NCI-H446 (cell line): ENCODE results near the gene NAXD.
"Not testable (repeated sequence)": the region's sequence is repeated elsewhere in the genome, so short reads cannot be mapped to it uniquely, and the experiment has no call there.

Experiments
- DNase-seq, 2 experiments: peaks; one replicate each; lab custom pipeline; 2025; lab: John Stamatoyannopoulos, UW

NAXD gene

GRCh38 chr13:110628952-110629701 is 13.8 kb downstream of the NAXD start:
- DNase-seq: no peak

DNA sequence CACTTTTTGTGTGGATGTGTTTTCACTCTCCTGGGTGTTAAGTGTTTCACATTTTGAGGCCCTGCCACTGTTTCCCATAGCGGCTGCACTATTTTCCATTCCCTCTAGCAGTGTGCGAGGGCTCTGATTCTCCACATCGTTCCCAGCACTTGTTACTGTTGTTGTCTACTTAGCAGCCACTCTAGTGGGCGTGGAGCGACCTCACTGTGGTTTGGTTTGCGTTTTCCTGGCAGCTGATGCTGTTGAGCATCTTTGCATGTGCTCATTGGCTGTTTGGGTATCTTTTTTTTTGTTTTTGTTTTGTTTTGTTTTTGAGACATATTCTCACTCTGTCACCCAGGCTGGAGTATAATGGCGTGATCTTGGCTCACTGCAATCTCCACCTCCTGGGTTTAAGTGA is 14.4 kb downstream of the NAXD start:
- DNase-seq: no peak

DNA sequence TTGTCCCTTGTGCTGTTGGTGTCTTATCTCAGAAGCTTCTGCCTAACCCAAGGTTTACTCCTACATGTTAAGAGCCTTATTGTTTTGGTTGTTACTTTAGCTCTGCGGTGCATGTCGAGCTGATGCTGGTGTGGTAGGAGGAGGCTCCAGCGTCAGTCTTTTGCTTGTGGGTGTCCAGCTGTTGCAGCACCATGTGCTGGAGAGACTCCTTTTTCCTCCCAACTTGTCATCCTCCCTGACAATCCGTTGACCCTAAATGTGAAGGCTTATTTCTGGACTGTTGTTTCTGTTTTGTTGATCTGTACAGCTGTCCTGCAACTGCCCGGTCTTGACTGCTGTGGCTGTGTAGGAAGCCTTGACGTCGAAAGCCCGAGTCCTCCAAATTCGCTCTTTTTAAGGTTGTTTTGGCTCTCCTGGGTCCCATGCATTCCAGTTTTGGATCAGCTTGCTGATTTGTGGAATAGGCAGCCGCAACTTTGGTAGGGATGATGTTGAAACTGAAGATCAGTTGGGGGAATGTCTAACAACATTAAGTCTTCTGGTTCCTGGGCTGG is 15.3 kb downstream of the NAXD start:
- DNase-seq: no peak

DNA sequence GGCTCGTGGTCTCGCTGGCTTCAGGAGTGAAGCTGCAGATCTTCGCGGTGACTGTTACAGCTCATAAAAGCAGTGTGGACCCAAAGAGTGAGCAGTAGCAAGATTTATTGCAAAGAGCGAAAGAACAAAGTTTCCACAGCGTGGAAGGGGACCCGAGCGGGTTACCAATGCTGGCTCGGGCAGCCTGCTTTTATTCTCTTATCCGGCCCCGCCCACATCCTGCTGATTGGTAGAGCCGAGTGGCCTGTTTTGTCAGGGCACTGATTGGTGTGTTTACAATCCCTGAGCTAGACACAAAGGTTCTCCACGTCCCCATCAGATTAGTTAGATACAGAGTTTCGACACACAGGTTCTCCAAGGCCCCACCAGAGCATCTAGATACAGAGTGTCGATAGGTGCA is 16.9 kb downstream of the NAXD start:
- DNase-seq: not testable (repeated sequence)

DNA sequence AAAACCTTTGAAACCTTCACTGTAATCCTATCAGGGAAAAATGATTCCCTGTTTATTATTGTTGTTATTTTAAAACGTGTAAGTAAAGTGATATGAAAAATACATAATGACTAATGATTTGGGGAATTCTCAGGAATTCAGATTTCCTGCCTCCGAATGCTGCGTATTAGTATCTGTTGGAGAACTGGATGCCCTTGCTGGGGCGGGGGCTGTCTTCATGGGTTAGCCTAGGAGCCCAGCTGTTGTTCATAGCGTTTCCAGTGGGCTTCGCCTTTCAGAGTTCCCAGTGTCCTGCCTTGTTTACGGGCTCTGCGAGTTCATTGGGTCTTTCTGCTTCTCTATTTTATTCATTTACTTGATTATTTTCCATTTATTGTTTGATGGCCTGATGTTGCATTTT is 18.4 kb downstream of the NAXD start:
- no peak for DNase-seq

GRCh38 chr13:110634558-110634957 is 19.2 kb downstream of the NAXD start:
- DNase-seq: no peak

DNA sequence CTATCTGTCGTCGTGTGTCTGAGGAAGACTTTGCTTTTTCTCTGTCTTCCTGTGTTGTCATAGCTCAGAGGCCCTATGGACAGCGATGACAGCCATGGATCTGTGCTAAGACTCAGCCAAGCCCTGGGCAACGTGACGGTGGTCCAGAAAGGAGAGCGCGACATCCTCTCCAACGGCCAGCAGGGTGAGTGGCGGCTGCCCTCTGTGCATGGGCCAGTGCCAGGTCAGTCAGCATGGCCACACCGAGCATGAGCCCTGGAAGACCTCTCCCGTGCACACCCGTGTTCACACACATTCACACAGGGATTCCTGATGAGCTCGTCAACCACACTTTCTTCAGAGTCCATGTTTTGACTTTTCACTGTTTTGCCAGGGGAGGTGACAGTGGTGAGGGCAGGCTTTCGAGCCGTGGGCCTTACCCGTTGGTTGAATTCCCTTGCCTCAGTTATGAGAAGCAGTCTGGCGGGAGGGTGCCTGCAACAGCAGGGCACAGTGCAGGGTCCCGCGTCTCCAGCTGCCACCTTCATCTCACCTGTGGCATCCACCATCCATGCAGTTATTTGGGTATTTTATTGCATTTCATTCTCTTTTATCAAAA is 20.2 kb downstream of the NAXD start:
- DNase-seq: no peak

DNA sequence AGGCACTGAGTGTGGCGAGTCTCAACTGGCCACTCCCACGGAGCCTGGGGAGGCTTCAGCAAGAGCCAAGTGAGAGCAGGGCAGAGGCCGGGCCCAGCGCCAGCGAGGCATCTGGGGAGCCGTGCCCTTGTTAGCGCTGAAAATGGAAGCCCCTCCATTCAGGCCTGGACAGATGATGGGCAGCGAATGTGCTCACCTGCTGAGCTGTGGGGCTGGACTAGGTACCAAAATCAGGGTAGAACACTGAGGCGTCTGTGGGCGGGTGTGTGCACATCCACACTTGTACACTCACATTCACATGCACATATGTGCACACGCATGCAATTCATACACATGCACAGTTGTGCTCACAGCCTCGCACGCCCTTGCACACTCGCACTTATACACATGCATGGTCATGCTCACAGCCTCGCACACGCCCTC is 20.7 kb downstream of the NAXD start:
- no peak for DNase-seq

DNA sequence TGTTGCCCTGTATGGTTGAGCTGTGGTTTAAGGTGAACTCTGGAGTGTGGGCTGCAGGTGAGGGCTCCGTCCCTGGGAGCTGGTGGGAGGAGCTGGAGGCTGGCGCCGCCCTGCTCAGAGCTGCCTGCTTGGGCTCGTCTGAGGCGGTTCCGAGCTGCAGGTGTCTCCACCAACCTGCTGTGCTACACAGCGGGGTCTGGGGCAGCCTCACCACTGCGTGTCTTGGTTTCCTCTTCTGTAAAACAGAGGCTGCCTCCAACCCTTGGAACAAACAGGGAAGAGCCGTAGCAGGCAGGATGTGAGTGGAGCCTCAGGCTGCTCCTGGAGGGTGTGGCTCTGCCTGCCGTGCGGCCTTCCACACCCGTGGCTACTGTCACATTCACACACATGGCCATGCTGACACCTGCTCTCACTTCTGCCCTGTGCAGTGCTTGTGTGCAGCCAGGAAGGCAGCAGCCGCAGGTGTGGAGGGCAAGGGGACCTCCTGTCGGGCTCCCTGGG is 21.4 kb downstream of the NAXD start:
- no peak for DNase-seq

DNA sequence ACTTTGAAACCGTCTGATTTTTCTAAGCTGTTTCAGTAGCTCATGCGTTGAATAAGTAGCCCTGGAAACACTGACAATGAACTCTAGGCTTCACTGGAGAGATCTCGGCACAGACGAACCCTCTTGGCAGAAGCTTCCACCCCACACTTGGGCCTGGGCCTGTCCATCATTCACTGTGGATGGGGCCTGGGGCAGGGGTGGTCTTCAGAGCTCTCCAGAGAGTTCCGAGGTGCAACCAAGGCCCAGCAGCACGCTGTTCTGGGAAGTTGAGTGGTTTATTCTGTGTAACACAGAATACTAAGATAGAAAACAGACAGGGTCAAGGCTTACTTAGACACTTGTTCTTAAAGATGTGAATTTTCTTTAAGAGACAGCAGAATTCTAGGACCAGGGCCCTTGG is 21.9 kb downstream of the NAXD start:
- no peak for DNase-seq

DNA sequence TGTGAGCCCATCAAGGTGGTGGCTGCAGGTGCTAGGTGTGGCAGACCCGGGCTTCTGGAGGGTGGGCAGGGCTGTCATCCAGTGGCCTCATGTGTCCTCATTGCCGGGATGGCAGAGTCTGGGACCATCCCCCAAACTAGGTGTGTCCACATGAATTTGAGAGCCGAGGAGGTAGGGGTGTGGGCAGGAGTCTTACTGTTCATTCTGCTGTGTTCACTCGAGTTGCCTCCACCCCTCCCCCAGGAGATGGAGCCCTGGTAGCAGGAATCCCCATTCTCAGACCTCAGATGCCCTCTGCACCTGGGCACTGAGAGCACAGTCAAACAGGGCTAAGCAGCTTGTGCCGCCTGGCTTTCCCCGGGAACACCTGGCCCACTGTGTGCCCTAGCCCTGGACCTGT is 22.4 kb downstream of the NAXD start:
- no peak for DNase-seq

DNA sequence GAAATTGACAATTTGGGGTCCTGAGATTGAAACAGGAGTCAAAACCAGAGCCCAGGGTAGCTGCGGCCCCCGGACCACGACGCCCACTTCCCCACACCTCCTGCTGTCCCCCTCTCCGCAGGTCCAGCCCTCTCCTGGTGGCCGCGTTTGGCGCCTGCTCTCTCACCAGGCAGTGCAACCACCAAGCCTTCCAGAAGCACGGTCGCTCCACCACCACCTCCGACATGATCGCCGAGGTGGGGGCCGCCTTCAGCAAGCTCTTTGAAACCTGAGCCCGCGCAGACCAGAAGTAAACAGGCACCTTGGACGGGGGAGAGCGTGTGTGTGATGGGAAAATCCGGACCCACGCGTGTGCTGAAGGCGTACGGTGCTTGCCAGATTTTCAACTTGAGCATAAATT is 22.9 kb downstream of the NAXD start:
- no peak for DNase-seq

DNA sequence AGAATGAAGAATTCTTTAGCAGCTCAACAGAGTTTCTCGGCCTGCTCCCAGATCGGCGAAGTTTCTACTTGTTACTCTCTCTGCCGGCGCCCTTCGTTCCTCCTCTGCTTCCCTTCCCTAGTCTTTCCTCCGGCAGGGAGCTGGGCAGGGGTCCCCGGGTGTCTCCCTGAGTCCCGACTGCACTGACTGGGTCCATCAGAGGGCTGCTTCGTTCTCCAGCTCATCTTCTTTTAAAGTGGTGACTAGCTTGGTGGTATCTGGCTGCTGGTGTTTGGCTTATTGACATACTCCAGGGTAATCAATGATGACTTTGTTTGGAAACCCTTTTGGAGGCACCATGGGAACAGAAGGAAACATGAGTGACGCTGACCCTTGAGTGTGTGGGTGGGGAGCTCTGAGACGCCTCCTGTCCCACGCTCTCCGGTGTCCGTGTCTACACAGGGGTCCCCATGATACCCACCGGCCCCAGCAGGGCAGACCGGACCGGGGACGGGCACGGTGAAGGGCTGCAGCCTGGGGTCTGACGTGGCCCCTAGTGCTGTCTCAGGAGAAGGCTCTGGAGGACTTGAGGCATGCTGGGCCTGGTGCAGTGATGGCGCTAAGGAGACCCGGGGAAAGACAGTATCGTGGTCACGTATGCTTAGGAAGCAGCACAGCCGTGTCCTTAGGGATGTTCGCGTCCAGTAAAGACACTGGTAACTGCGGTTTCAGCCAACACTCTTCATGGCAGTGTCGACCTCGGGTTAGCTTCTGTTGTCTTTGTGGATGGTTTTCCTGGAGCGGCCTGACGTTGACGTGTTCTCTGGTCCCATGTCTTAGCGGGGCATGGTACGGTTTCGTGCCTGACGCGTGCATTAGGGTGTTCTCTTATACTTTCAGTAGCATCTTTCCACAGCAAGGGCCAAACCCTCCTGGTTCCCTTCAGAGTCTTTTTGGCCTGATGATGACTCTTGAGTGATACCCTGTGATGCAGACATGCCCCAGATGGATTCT is 23.8 kb downstream of the NAXD start:
- no peak for DNase-seq

DNA sequence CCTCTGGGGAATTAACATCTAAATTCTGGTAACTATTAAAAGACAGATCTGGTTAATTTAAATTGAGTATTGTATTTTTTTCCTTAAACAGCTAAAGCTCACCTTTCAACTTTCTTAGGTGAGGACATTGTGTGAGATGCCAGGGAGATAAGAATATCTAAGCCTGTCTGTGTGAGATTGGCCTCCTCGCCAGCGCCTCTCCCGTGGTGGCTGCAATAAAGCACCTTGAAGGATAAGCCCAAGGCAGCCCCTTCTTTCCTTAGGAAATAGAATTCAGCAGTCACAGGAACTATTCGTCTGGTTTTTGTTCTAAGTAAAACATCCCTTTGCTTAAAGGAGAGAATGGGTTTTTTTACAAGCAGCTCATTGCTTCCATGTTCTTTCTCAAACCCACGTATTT is 24.6 kb downstream of the NAXD start:
- no peak for DNase-seq

GRCh38 chr13:110640591-110641029 is 25.3 kb downstream of the NAXD start:
- DNase-seq: no peak

DNA sequence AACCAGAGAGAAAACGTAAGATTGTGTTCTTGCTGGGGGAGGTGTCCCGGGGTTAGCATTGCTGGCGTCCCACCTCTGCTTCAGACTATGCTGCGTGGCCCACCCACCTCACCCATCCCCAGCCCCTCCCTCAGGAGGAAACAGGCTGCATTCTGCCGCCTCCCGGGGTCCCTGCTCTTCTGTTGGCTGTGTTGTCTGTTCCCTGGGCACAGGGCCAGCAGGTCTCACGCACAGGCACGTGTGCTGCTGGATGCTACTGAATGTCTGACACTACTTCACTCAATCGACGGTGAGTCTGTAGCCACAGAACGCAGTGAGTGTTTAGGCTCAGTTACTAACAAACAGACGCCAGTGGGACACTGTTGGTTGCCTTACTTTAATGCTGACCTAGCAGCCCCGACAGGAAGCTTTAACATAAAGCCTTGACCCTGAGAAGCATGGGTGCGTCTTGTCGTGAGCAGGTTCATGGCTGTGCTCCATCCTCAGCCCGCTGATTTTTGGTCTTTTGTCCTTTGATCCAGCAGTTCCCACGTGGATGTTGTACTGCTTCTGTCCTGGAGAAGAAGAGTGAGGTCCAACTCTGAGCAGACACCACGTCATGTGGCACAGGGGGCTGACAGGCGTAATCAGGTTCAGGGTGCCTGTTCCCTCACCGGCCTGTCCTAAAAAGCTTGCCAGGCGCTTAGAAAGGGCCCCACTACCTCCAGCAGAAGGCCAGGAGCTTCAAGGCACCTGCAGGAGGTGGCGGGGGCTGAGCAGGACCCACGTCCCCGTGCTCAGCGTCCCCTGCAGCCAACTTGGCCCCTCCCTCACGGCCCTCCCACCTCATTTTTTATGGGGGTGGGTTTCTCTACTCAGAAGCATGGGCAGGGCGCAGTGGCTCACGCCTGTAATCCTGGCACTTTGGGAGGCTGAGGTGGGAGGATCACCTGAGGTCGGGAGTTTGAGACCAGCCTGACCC is 26.0 kb downstream of the NAXD start:
- DNase-seq: no peak

- no peak for DNase-seq
These were observed 27.1 kb downstream of the NAXD start for GRCh38 chr13:110642291-110642981.

DNA sequence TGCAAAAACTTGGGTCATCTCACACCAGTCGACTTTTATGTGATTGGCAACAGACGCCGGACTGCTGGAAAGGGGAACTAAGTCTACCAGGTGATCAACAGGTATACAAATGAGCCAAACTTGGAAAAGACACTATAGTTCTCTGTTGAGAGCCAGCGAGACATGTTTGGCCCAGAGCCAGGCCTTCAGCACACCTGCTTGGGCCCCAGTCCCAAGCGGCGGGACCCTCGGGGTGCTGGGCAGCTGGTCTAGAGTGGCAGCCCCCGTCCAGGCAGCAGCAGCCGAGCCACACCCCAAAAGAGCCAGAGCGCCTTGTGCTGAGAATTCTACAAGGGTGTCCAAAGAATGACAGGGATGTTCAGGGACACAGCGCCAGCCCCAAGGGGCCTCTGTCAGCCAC is 28.0 kb downstream of the NAXD start:
- no peak for DNase-seq

GRCh38 chr13:110643768-110644421 is 28.6 kb downstream of the NAXD start:
- no peak for DNase-seq
